ENCODE measurements around the gene MGST3. TPM values are rescaled to one million over a fixed set of nuclear protein-coding genes. Genes with fewer than 3 reads are reported as not detected.
"Not testable (repeated sequence)": the region's sequence is repeated elsewhere in the genome, so short reads cannot be mapped to it uniquely, and the experiment has no call there.

Gene MGST3
- total RNA-seq = 10 to 100 TPM; 53.7 to 58.4 TPM

GRCh38 chr1:165630629-165631341 is at the start of gene MGST3:
Gene MGST3, plus strand, starts transcription at chr1:165631234. Its CDS starts 18,614 bp downstream, at chr1:165649848.
- Mint-ChIP-seq H3K9me3 (ENCODE audit: low read depth) (no peaks in the 10 kb centered on the region), H3K27me3 (no peaks in the 10 kb centered on the region), H3K27ac (no peak within 1 kb of the TSS), H3K36me3 (no peaks in the 10 kb centered on the region), H3K4me1 (peaks cover 28% of the 10 kb centered on the region), H3K4me3 (no peak within 1 kb of the TSS)
- ATAC-seq (peak; percentile 95), DNase-seq (peak; percentile 97)
- CTCF ChIA-PET = interaction anchor here (0.6 to 1.7 kb wide), 4 partner anchors 15 to 53 kb away, joined by 3 to 6 read pairs (median 4); no protein-coding TSS in a partner anchor

- Mint-ChIP-seq H3K9me3 (ENCODE audit: low read depth) (no peaks in the 10 kb centered on the region), H3K4me3 (no peak overlapping the region), H3K36me3 (no peaks in the 10 kb centered on the region), H3K4me1 (no peaks in the 10 kb centered on the region), H3K27me3 (peaks cover 34% of the 10 kb centered on the region), H3K27ac (no peak overlapping the region)
- DNase-seq (no peak), ATAC-seq (no peak)
- CTCF ChIA-PET = interaction anchor here (1.5 kb wide), 1 partner anchor 11 kb away, joined by 6 read pairs; no protein-coding TSS in a partner anchor
Observed at GRCh38 chr1:165581926-165582325, 49.1 kb upstream of the MGST3 start.

GRCh38 chr1:165586398-165586797 is 44.6 kb upstream of the MGST3 start:
- peaks cover 60% of the 10 kb centered on the region for H3K27me3 Mint-ChIP-seq
- CTCF ChIA-PET = interaction anchor here (1.0 to 2.9 kb wide), 2 partner anchors 178 to 193 kb away, joined by 4 to 14 read pairs; no protein-coding TSS in a partner anchor

GRCh38 chr1:165591391-165591790 is 39.6 kb upstream of the MGST3 start:
- ATAC-seq; H3K27ac Mint-ChIP-seq; DNase-seq; H3K36me3 Mint-ChIP-seq; H3K4me3 Mint-ChIP-seq; H3K4me1 Mint-ChIP-seq; H3K9me3 Mint-ChIP-seq (ENCODE audit: low read depth): not testable (repeated sequence)
- CTCF ChIA-PET = interaction anchor here (0.9 to 12.6 kb wide), 8 partner anchors 9 to 223 kb away, joined by 4 to 177 read pairs (median 15); no protein-coding TSS in a partner anchor
- H3K27me3 Mint-ChIP-seq = peaks cover 75% of the 10 kb centered on the region

More at GRCh38 chr1:165586398-165586797, 44.6 kb upstream of the MGST3 start:
- Mint-ChIP-seq H3K27ac (no peak overlapping the region), H3K36me3 (no peaks in the 10 kb centered on the region), H3K9me3 (ENCODE audit: low read depth) (no peaks in the 10 kb centered on the region), H3K4me3 (no peak overlapping the region), H3K4me1 (no peaks in the 10 kb centered on the region)
- DNase-seq = no peak
- ATAC-seq = no peak

- Mint-ChIP-seq H3K27me3 (peaks cover 72% of the 10 kb centered on the region), H3K4me1 (peaks cover 17% of the 10 kb centered on the region), H3K27ac (no peak overlapping the region), H3K4me3 (no peak overlapping the region), H3K36me3 (no peaks in the 10 kb centered on the region), H3K9me3 (ENCODE audit: low read depth) (no peaks in the 10 kb centered on the region)
- ATAC-seq (no peak), DNase-seq (peak; percentile 82)
- CTCF ChIA-PET = interaction anchor here (0.6 to 12.6 kb wide), 30 partner anchors 9 to 479 kb away, joined by 3 to 177 read pairs (median 4); no protein-coding TSS in a partner anchor
Observed at GRCh38 chr1:165592945-165593823, 37.9 kb upstream of the MGST3 start.

GRCh38 chr1:165595246-165595938 is 35.6 kb upstream of the MGST3 start:
- no peaks in the 10 kb centered on the region for H3K36me3 Mint-ChIP-seq
- CTCF ChIA-PET = interaction anchor here (0.7 to 12.6 kb wide), 2 partner anchors 198 to 202 kb away, joined by 3 to 177 read pairs; no protein-coding TSS in a partner anchor
- H3K27ac Mint-ChIP-seq = no peak overlapping the region
- no peak overlapping the region for H3K4me3 Mint-ChIP-seq
- H3K27me3 Mint-ChIP-seq = peaks cover 55% of the 10 kb centered on the region
- ATAC-seq (no peak), DNase-seq (no peak)
- peaks cover 30% of the 10 kb centered on the region for H3K4me1 Mint-ChIP-seq
- no peaks in the 10 kb centered on the region for H3K9me3 Mint-ChIP-seq (ENCODE audit: low read depth)

- peaks cover 34% of the 10 kb centered on the region for H3K4me1 Mint-ChIP-seq
Observed at GRCh38 chr1:165597883-165598675, 33.0 kb upstream of the MGST3 start.

GRCh38 chr1:165598676-165599059 is 32.4 kb upstream of the MGST3 start:
- H3K4me1 Mint-ChIP-seq = peaks cover 33% of the 10 kb centered on the region
- ATAC-seq (no peak), DNase-seq (no peak)
- H3K9me3 Mint-ChIP-seq (ENCODE audit: low read depth) = no peaks in the 10 kb centered on the region
- peak overlapping the region; percentile 84 for H3K4me3 Mint-ChIP-seq
- H3K36me3 Mint-ChIP-seq = no peaks in the 10 kb centered on the region
- CTCF ChIA-PET = interaction anchor here (1.0 to 12.6 kb wide), 7 partner anchors 99 to 326 kb away, joined by 3 to 177 read pairs (median 7); partner anchors contain the start of gene ALDH9A1
- peak overlapping the region; percentile 86 for H3K27ac Mint-ChIP-seq
- H3K27me3 Mint-ChIP-seq = peaks cover 31% of the 10 kb centered on the region

More at GRCh38 chr1:165597883-165598675, 33.0 kb upstream of the MGST3 start:
- CTCF ChIA-PET = interaction anchor here (0.9 to 12.6 kb wide), 9 partner anchors 100 to 326 kb away, joined by 3 to 177 read pairs (median 4); partner anchors contain the start of gene ALDH9A1
- peak overlapping the region; percentile 86 for H3K27ac Mint-ChIP-seq
- peak; percentile 98 for DNase-seq
- H3K36me3 Mint-ChIP-seq = no peaks in the 10 kb centered on the region
- H3K9me3 Mint-ChIP-seq (ENCODE audit: low read depth) = no peaks in the 10 kb centered on the region
- H3K4me3 Mint-ChIP-seq = peak overlapping the region; percentile 84
- H3K27me3 Mint-ChIP-seq = peaks cover 37% of the 10 kb centered on the region
- peak; percentile 99 for ATAC-seq

- H3K27me3 Mint-ChIP-seq = peaks cover 13% of the 10 kb centered on the region
- H3K27ac Mint-ChIP-seq = no peak overlapping the region
- CTCF ChIA-PET = interaction anchor here (0.7 to 12.6 kb wide), 15 partner anchors 9 to 324 kb away, joined by 3 to 177 read pairs (median 6); partner anchors contain the start of genes ALDH9A1, MGST3 and UCK2
- DNase-seq (no peak), ATAC-seq (no peak)
- H3K9me3 Mint-ChIP-seq (ENCODE audit: low read depth) = no peaks in the 10 kb centered on the region
- no peak overlapping the region for H3K4me3 Mint-ChIP-seq
- no peaks in the 10 kb centered on the region for H3K36me3 Mint-ChIP-seq
- peaks cover 33% of the 10 kb centered on the region for H3K4me1 Mint-ChIP-seq
Observed at GRCh38 chr1:165600793-165601192, 30.2 kb upstream of the MGST3 start.

- ATAC-seq (no peak), DNase-seq (no peak)
- H3K36me3 Mint-ChIP-seq = no peaks in the 10 kb centered on the region
- H3K4me3 Mint-ChIP-seq = no peak overlapping the region
- H3K27ac Mint-ChIP-seq = no peak overlapping the region
- CTCF ChIA-PET = interaction anchor here (0.9 kb wide), 1 partner anchor 11 kb away, joined by 3 read pairs; no protein-coding TSS in a partner anchor
- H3K27me3 Mint-ChIP-seq = peaks cover 6% of the 10 kb centered on the region
- H3K4me1 Mint-ChIP-seq = peaks cover 16% of the 10 kb centered on the region
- H3K9me3 Mint-ChIP-seq (ENCODE audit: low read depth) = no peaks in the 10 kb centered on the region
Observed at GRCh38 chr1:165603810-165604209, 27.2 kb upstream of the MGST3 start.

GRCh38 chr1:165605246-165605645 is 25.8 kb upstream of the MGST3 start:
- CTCF ChIA-PET = interaction anchor here (1.2 kb wide), 2 partner anchors 93 to 309 kb away, joined by 3 read pairs; partner anchors contain the start of gene ALDH9A1
- H3K4me3 Mint-ChIP-seq = no peak overlapping the region

GRCh38 chr1:165606676-165607075 is 24.4 kb upstream of the MGST3 start:
- not testable (repeated sequence) for H3K9me3 Mint-ChIP-seq (ENCODE audit: low read depth); H3K4me1 Mint-ChIP-seq; H3K36me3 Mint-ChIP-seq; H3K4me3 Mint-ChIP-seq; ATAC-seq; DNase-seq; H3K27ac Mint-ChIP-seq
- peaks cover 11% of the 10 kb centered on the region for H3K27me3 Mint-ChIP-seq
- CTCF ChIA-PET = interaction anchor here (1.2 kb wide), 1 partner anchor 14 kb away, joined by 3 read pairs; no protein-coding TSS in a partner anchor

More at GRCh38 chr1:165605246-165605645, 25.8 kb upstream of the MGST3 start:
- no peaks in the 10 kb centered on the region for H3K9me3 Mint-ChIP-seq (ENCODE audit: low read depth)
- H3K4me1 Mint-ChIP-seq = peaks cover 11% of the 10 kb centered on the region
- DNase-seq (no peak), ATAC-seq (no peak)
- H3K27ac Mint-ChIP-seq = no peak overlapping the region
- H3K27me3 Mint-ChIP-seq = peaks cover 6% of the 10 kb centered on the region
- H3K36me3 Mint-ChIP-seq = no peaks in the 10 kb centered on the region
